Measurements from ENCODE around the gene NTM. TPM values are rescaled to one million over a fixed set of nuclear protein-coding genes. Genes with fewer than 3 reads are reported as not detected.

Gene NTM
- total and polyA plus RNA-seq, 2 donors from 2014 or later, result 0.92 to 10.3 TPM

DNA sequence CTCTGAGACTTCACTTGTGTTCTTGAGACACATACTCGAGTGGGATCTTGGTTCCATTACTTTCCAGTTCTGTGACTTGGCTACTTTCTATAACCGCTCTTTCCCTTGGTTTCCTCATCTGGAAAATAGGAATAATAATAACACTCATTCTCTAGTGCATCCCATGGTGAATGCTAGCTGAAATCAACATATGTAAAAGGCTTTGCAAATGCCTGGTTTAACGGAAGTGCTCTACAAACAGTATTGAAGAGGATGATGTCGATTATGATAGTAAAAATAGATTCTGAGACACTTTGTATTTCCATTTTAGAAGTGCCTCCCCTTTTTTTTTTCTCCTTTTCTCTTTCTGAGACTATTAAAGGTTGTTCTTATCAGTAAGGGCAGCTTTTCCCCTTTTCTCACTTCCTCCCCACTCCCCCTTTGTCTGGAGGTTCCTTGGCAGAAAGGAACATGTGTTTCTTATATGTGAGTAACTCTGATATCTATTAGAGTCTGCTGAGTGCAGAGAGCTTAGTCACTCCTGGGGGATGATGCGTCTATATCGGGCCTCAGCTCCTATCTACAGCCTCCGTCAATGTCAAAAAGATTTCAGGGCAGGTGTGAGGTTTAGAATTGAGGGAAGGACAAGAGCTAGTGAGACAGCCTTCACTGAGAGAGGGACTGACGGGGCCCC is 489.3 kb downstream of the NTM start:
- FAIRE-seq, result no peak
- TF ChIP-seq, protein P1, sequence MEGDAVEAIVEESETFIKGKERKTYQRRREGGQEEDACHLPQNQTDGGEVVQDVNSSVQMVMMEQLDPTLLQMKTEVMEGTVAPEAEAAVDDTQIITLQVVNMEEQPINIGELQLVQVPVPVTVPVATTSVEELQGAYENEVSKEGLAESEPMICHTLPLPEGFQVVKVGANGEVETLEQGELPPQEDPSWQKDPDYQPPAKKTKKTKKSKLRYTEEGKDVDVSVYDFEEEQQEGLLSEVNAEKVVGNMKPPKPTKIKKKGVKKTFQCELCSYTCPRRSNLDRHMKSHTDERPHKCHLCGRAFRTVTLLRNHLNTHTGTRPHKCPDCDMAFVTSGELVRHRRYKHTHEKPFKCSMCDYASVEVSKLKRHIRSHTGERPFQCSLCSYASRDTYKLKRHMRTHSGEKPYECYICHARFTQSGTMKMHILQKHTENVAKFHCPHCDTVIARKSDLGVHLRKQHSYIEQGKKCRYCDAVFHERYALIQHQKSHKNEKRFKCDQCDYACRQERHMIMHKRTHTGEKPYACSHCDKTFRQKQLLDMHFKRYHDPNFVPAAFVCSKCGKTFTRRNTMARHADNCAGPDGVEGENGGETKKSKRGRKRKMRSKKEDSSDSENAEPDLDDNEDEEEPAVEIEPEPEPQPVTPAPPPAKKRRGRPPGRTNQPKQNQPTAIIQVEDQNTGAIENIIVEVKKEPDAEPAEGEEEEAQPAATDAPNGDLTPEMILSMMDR (IDR thresholded peaks at IDR 0.05; ENCODE audit: borderline replicate concordance, extremely low read depth, insufficient read depth), result no peak
- Histone ChIP-seq H3K9ac (ENCODE audit: low read length in 3 of 3) (no peak overlapping the region), H3K36me3 (ENCODE audit: control insufficient read depth in 2 of 3, insufficient read depth in 3 of 3, low read length in 3 of 3) (no peaks in the 10 kb centered on the region), H3K4me1 (ENCODE audit: control insufficient read depth in 2 of 3, insufficient read depth in 2 of 3, low read depth in 1 of 3, low read length in 3 of 3) (no peaks in the 10 kb centered on the region), H3K9me3 (ENCODE audit: control insufficient read depth in 2 of 3, insufficient read depth in 1 of 3, low read length in 3 of 3) (no peaks in the 10 kb centered on the region), H3K27ac (ENCODE audit: low read depth in 2 of 2, low read length in 2 of 2) (no peak overlapping the region), H3K27me3 (ENCODE audit: control insufficient read depth, insufficient read depth, low read length) (no peaks in the 10 kb centered on the region), H3K4me3 (ENCODE audit: low read length in 3 of 3) (no peak overlapping the region)
- intact Hi-C loops (cut with DNase I), result loop anchor here (10.0 kb wide), 1 partner anchor 265 kb away; no protein-coding TSS in a partner anchor
- no peak for DNase-seq

DNA sequence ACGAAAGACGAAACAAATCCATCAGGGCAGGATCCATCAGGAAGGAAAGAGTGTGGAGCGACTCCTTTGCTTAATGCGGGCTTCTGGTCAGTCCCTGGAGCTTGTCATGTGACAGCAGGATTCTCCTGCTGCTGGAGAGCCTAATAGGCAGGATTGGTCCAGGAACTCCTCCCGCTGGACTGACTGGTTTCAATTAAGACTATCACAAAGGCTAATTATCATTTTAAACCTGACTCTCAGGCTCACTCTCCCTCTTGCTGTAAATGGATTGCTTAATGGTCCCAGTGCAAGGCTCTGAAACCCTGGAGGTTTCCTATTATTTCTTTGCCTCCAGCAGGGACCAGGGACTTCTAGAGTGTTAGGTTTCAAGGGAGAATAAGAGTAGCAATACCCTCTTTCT is 493.8 kb downstream of the NTM start:
- no peak for FAIRE-seq
- H3K27ac ChIP-seq (ENCODE audit: low read depth in 2 of 2, low read length in 2 of 2), result no peak overlapping the region

DNA sequence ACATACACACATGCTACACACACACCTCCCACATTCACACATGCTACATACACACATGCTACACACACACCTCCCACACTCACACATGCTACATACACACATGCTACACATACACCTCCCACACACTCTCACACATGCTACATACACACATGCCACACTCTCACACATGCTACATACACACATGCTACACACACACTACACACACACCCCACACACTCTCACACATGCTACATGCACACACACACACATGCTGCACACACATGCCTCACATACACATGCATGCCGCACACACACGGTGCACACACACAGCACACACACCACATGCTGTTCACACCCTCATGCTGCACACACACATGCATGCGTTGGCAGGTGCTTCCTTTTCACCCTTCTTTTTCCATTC is 495.4 kb downstream of the NTM start:
- Histone ChIP-seq H3K36me3 (ENCODE audit: control insufficient read depth in 2 of 3, insufficient read depth in 3 of 3, low read length in 3 of 3) (no peaks in the 10 kb centered on the region), H3K4me3 (ENCODE audit: low read length in 3 of 3) (no peak overlapping the region), H3K9me3 (ENCODE audit: control insufficient read depth in 2 of 3, insufficient read depth in 1 of 3, low read length in 3 of 3) (no peaks in the 10 kb centered on the region), H3K9ac (ENCODE audit: low read length in 3 of 3) (no peak overlapping the region), H3K27me3 (ENCODE audit: control insufficient read depth, insufficient read depth, low read length) (no peaks in the 10 kb centered on the region), H3K4me1 (ENCODE audit: control insufficient read depth in 2 of 3, insufficient read depth in 2 of 3, low read depth in 1 of 3, low read length in 3 of 3) (no peaks in the 10 kb centered on the region), H3K27ac (ENCODE audit: low read depth in 2 of 2, low read length in 2 of 2) (no peak overlapping the region)
- TF ChIP-seq, protein P1 (IDR thresholded peaks at IDR 0.05; ENCODE audit: borderline replicate concordance, extremely low read depth, insufficient read depth), result no peak
- DNase-seq, result no peak
- FAIRE-seq, result no peak
- intact Hi-C loops (cut with DNase I), result loop anchor here (10.0 kb wide), 1 partner anchor 259 kb away; no protein-coding TSS in a partner anchor

More for the DNA sequence above, 493.8 kb downstream of the NTM start:
- Histone ChIP-seq H3K27me3 (ENCODE audit: control insufficient read depth, insufficient read depth, low read length) (no peaks in the 10 kb centered on the region), H3K9ac (ENCODE audit: low read length in 3 of 3) (no peak overlapping the region), H3K4me3 (ENCODE audit: low read length in 3 of 3) (no peak overlapping the region), H3K4me1 (ENCODE audit: control insufficient read depth in 2 of 3, insufficient read depth in 2 of 3, low read depth in 1 of 3, low read length in 3 of 3) (no peaks in the 10 kb centered on the region), H3K9me3 (ENCODE audit: control insufficient read depth in 2 of 3, insufficient read depth in 1 of 3, low read length in 3 of 3) (no peaks in the 10 kb centered on the region), H3K36me3 (ENCODE audit: control insufficient read depth in 2 of 3, insufficient read depth in 3 of 3, low read length in 3 of 3) (no peaks in the 10 kb centered on the region)
- peak in 1 of 5 donors; percentile 12 for DNase-seq
- intact Hi-C loops (cut with DNase I), result loop anchor here (10.0 kb wide), 1 partner anchor 261 kb away; no protein-coding TSS in a partner anchor
- TF ChIP-seq, protein P1 (IDR thresholded peaks at IDR 0.05; ENCODE audit: borderline replicate concordance, extremely low read depth, insufficient read depth), result no peak
